ENCODE results near the gene CAV1.

- TF ChIP-seq TAF1 (IDR thresholded peaks at IDR 0.05; ENCODE audit: low read depth) = no peak
- no peak for TF ChIP-seq MAX (IDR thresholded peaks at IDR 0.05)
- TF ChIP-seq EP300 (IDR thresholded peaks at IDR 0.05; ENCODE audit: borderline replicate concordance) = no peak
- no peak for TF ChIP-seq CEBPB (IDR thresholded peaks at IDR 0.05)
- TF ChIP-seq USF1 (IDR thresholded peaks at IDR 0.05) = no peak
These were observed 28.2 kb upstream of the CAV1 start for GRCh38 chr7:116496653-116497052.
